Measurements from ENCODE around the gene ACADS. TPM values are rescaled to one million over a fixed set of nuclear protein-coding genes. Genes with fewer than 3 reads are reported as not detected.
A peak's percentile ranks its signal among the peaks of the same experiment; 100 is the strongest.

The ACADS gene
- total RNA-seq, 1 donor from 2014 or later = 20.9 TPM

- Histone ChIP-seq H3K36me3 (peaks cover 70% of the 10 kb centered on the region), H3K9me3 (no peaks in the 10 kb centered on the region), H3K4me1 (peaks cover 12% of the 10 kb centered on the region), H3K4me3 (no peak overlapping the region), H3K27ac (no peak overlapping the region), H3K27me3 (no peaks in the 10 kb centered on the region)
- intact Hi-C loops (cut with DNase I) = no loop called here
- no peak for DNase-seq
- peak; percentile 73 for ATAC-seq
- no peak for TF ChIP-seq CTCF (IDR thresholded peaks at IDR 0.05)
These were observed 29.0 kb upstream of the ACADS start for GRCh38 chr12:120696626-120697025.

DNA sequence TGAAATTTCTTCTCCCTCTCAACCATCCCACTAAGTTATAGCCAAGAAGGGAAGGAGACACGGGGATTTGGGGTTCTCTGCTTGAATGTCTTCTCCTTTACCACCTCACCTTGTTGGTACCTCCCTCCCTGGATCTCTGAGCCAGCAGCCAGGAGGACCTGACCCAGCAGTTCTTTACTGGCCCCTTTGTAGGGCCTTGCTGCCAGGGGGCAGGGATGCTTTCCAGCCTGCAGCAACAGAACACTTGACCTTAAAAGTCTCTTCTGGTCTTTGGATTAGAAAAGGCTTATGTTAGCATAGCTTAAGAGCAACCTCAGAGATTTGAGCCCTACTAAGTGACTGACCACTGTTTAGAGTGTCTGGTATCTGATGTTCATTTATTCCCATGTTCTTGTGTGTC is 28.3 kb upstream of the ACADS start:
- Histone ChIP-seq H3K27ac (no peak overlapping the region), H3K4me3 (no peak overlapping the region), H3K4me1 (peaks cover 12% of the 10 kb centered on the region), H3K36me3 (peaks cover 70% of the 10 kb centered on the region), H3K9me3 (no peaks in the 10 kb centered on the region), H3K27me3 (no peaks in the 10 kb centered on the region)
- DNase-seq (no peak), ATAC-seq (no peak)
- TF ChIP-seq CTCF (IDR thresholded peaks at IDR 0.05) = no peak
- intact Hi-C loops (cut with DNase I) = no loop called here

DNA sequence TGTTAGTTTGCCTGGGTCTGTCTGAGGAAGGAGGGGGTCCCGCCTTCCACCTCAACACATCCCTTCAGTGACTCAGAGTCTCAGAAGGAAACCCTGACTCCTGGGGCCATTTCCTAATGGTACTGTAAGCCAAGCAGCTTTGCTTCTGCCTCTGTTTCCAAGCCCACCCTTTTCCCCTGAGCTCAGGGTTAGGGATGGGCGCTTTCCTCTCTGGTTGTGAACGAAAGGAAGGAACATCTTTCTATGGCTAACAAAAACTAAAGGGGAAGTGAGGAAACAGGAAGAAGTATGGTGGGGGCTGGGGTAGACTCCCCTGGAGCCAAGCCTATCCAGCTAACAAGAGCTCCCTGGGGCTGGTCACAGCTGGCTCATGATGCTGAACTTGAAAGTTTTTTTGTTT is 27.0 kb upstream of the ACADS start:
- Histone ChIP-seq H3K36me3 (peaks cover 70% of the 10 kb centered on the region), H3K27ac (no peak overlapping the region), H3K9me3 (no peaks in the 10 kb centered on the region), H3K27me3 (no peaks in the 10 kb centered on the region), H3K4me1 (peaks cover 20% of the 10 kb centered on the region), H3K4me3 (no peak overlapping the region)
- ATAC-seq = peak; percentile 47
- intact Hi-C loops (cut with DNase I) = no loop called here
- DNase-seq = no peak
- TF ChIP-seq CTCF (IDR thresholded peaks at IDR 0.05) = no peak

DNA sequence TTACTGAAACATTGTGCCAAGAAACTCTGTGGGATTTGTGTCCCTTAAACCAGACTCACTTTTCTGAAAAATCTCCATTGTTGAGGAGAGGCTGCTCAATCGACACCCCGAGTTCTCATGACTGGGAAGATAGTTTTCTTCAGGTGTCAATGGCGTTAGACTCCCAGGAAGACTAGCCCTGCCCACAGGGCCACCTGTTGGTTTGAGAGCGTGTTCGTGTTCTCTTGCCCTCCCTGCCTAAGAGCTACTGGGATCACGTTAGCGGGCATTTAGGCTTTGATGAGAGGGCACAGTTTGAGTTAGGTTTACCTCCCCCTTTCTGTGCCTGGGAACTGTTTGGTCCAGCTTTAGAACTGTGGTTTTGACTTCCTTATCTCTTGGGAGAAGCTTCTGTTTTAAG is 26.1 kb upstream of the ACADS start:
- Histone ChIP-seq H3K4me3 (no peak overlapping the region), H3K9me3 (no peaks in the 10 kb centered on the region), H3K4me1 (peaks cover 18% of the 10 kb centered on the region), H3K36me3 (peaks cover 64% of the 10 kb centered on the region), H3K27me3 (no peaks in the 10 kb centered on the region), H3K27ac (no peak overlapping the region)
- ATAC-seq (no peak), DNase-seq (no peak)
- intact Hi-C loops (cut with DNase I) = no loop called here
- no peak for TF ChIP-seq CTCF (IDR thresholded peaks at IDR 0.05)

DNA sequence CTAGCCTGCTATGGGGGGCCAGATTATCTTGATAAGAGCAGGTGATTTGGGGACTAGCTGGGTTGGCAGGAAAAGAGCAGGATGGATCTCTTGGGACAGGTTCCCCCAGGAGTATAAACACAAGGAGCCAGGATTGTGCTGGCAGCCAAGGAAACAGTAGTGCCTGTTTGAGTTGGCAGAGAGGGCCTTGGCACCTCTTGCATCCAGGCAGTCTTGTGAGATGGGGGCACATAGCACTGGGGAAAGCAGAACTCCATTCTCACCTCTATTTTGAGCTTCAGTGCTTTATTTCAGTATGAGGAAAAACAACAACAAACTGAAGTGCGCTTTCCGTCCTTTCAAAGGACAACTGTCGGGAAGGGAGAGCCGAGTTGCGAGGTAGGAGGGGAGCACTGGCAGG is 24.7 kb upstream of the ACADS start:
- ATAC-seq (no peak), DNase-seq (no peak)
- no peak for TF ChIP-seq CTCF (IDR thresholded peaks at IDR 0.05)
- H3K27me3 ChIP-seq = no peaks in the 10 kb centered on the region
- peaks cover 51% of the 10 kb centered on the region for H3K36me3 ChIP-seq
- H3K9me3 ChIP-seq = no peaks in the 10 kb centered on the region
- intact Hi-C loops (cut with DNase I) = no loop called here
- no peak overlapping the region for H3K4me3 ChIP-seq
- H3K27ac ChIP-seq = no peak overlapping the region
- peaks cover 18% of the 10 kb centered on the region for H3K4me1 ChIP-seq

DNA sequence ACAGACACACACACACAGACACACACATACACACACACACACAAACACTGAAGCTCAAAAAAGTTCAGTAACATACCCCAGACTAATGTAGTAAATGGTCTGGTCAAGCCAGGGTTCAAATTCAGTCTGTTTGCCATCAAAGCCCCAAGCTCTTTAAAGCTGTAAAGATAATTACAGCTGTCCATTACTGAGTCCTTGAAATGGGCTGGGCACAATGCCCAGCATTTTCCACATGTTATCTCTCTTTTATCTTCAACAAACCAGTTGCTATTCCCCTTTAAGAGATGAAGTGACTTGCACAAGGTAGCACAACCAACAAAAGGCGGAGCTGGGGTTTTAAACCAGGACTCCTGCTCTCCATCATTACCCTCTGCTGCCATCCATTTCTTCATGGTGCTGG is 23.0 kb upstream of the ACADS start:
- TF ChIP-seq CTCF (IDR thresholded peaks at IDR 0.05) = no peak
- Histone ChIP-seq H3K4me1 (peaks cover 18% of the 10 kb centered on the region), H3K27me3 (no peaks in the 10 kb centered on the region), H3K27ac (peak overlapping the region; percentile 11), H3K9me3 (no peaks in the 10 kb centered on the region), H3K36me3 (peaks cover 33% of the 10 kb centered on the region), H3K4me3 (no peak overlapping the region)
- no peak for ATAC-seq
- intact Hi-C loops (cut with DNase I) = no loop called here
- DNase-seq = no peak
